Measurements from ENCODE around the gene SPEG. TPM values are rescaled to one million over a fixed set of nuclear protein-coding genes. Genes with fewer than 3 reads are reported as not detected.

SPEG gene
- total RNA-seq, 2 donors from 2014 or later = 2.9 to 3.6 TPM

GRCh38 chr2:219536967-219537366, 102.3 kb downstream of the SPEG start:
- Histone ChIP-seq H3K4me1 (peaks cover 20% of the 10 kb centered on the region), H3K9me3 (no peaks in the 10 kb centered on the region), H3K27ac (no peak overlapping the region), H3K27me3 (no peaks in the 10 kb centered on the region), H3K36me3 (replicated peaks in 1 of 2; ENCODE audit: insufficient read depth in 1 of 2, low read depth in 2 of 2) (peaks cover 0 to 18% of the 10 kb centered on the region in 2 donors), H3K4me3 (no peak overlapping the region)
- ATAC-seq (no peak), DNase-seq (no peak)
- TF ChIP-seq CTCF (IDR thresholded peaks at IDR 0.05) (no peak), POLR2A (IDR thresholded peaks at IDR 0.05) (no peak)
- WGBS, 2 donors = 32 to 58% methylated on average over 9 of the region's 9 CpGs
- intact Hi-C loops (cut with DNase I) = loop anchor here (5.0 kb wide), 1 partner anchor 100 kb away; no protein-coding TSS in a partner anchor

DNA sequence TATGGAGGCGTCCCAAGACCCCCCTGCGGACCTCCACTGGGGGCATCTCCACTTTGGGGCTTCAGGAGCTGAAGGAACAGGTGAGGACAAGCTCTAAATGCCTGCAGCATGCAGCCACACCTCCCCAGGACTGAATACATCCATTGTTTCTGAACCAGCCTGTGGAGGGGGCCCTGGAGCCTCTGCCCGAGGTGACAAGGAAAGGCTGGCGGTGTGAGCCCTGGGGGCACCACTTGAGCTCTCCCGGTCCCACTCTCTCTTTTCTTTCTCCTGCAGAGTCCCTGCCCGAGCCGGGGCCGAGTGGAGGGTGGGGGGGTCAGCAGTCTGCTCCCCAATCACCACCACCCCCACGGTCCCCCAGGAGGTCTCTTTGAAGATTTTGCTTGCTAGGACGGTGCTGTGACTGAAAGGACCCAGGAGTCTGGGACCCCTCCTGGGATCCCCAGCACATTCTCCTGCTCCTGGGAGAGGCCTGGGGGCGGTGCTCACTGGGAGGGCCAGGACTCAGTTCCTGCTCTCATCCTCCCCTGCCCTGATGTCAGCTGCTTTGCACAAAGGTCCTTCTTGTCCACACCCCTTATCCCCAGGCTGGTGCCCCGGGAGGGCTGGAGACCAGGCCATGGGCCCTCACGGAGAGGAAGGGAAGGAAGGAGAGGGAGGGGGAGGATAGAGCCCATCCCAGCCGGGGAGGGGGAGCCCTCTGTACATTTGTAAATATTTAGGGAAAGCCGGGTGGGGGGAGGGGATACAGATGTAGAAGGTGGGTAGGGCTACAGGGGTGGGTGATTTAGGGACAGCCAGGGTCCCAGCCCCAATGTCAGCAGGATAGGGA, 103.2 kb downstream of the SPEG start:
- Histone ChIP-seq H3K27ac (no peak overlapping the region), H3K4me3 (no peak overlapping the region), H3K9me3 (no peaks in the 10 kb centered on the region), H3K27me3 (no peaks in the 10 kb centered on the region), H3K36me3 (replicated peaks in 1 of 2; ENCODE audit: insufficient read depth in 1 of 2, low read depth in 2 of 2) (peaks cover 0 to 18% of the 10 kb centered on the region in 2 donors), H3K4me1 (peaks cover 28% of the 10 kb centered on the region)
- TF ChIP-seq CTCF (IDR thresholded peaks at IDR 0.05) (no peak), POLR2A (IDR thresholded peaks at IDR 0.05) (no peak)
- intact Hi-C loops (cut with DNase I) = loop anchor here (5.0 kb wide), 1 partner anchor 99 kb away; no protein-coding TSS in a partner anchor
- no peak for ATAC-seq
- 47 to 61% methylated on average over 13 to 15 of the region's 15 CpGs for WGBS, 2 donors
- no peak for DNase-seq

DNA sequence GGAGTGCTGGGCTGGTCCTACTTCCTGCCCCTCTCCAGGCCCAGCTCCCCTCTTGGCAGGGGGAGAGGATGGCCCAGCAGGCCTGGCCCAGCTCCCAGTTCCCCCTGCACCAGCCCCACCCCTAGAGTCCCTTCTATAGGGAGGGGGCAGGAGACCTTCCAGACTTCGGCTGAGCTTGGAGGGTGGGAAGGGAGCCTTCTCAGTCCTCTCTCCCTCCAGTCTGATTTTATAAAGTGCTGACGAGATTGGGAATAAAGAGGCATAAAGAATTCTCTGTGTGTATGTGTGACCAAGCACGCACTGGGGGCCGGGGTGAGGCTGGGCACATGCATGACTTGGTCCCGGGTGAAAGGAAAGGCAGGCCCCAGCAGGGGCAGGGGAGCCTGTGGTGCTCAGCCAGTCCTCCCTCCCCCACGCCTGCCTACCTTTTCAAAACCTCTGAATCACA, 103.9 kb downstream of the SPEG start:
- TF ChIP-seq POLR2A (IDR thresholded peaks at IDR 0.05) (no peak), CTCF (IDR thresholded peaks at IDR 0.05) (no peak)
- H3K27me3 ChIP-seq = no peaks in the 10 kb centered on the region
- 65 to 78% methylated on average over 4 to 6 of the region's 6 CpGs for WGBS, 2 donors
- peaks cover 0 to 18% of the 10 kb centered on the region in 2 donors for H3K36me3 ChIP-seq (replicated peaks in 1 of 2; ENCODE audit: insufficient read depth in 1 of 2, low read depth in 2 of 2)
- H3K4me3 ChIP-seq = no peak overlapping the region
- ATAC-seq (no peak), DNase-seq (no peak)
- H3K4me1 ChIP-seq = peaks cover 28% of the 10 kb centered on the region
- intact Hi-C loops (cut with DNase I) = loop anchor here (5.0 kb wide), 1 partner anchor 99 kb away; no protein-coding TSS in a partner anchor
- H3K9me3 ChIP-seq = no peaks in the 10 kb centered on the region
- no peak overlapping the region for H3K27ac ChIP-seq

DNA sequence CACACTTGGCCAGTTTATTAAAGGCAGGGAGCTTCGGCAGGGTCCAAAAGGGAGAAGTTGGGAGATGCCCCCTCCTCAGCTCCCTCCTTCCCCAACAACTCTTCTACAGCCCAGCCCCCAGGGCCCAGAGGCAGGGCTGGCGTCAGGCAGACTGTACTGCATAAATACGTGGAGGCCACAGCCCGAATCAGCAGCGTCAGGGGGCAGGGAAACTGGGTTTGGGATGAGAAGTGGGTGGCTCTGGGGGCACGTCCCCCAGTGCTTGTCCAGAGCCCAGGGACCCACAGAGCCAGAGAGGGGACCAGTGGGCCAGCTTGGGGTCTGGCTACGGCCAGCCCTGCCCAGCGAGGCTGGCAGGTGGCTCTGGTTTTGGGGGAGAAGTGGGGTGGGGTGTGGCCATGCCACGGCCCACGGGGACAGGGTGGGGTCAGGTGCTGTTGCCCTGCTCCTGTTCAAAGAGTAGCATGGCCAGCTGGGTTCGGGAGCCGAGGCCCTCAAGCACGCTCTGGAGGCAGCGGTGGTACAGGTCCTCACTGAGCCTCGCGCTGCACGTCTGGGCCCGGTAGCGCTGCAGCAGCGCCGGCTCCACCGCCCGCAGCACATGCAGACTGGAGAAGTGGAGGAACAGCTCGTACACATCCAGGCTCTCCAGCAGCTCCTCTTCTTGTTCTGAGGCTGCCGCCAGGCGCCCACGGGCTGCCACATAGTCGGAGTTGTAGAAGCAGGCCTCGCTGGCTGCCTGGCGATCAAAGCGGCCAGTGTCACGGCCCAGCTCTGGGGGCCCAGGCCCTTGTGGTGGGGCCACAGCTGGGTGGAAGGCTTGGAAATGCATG, 104.5 kb downstream of the SPEG start:
- ATAC-seq (no peak), DNase-seq (no peak)
- Histone ChIP-seq H3K36me3 (replicated peaks in 1 of 2; ENCODE audit: insufficient read depth in 1 of 2, low read depth in 2 of 2) (peaks cover 0 to 18% of the 10 kb centered on the region in 2 donors), H3K9me3 (no peaks in the 10 kb centered on the region), H3K27me3 (no peaks in the 10 kb centered on the region), H3K4me3 (no peak overlapping the region), H3K4me1 (peaks cover 29% of the 10 kb centered on the region), H3K27ac (no peak overlapping the region)
- WGBS, 2 donors = 81 to 85% methylated on average over 11 to 28 of the region's 32 CpGs
- TF ChIP-seq CTCF (IDR thresholded peaks at IDR 0.05) (no peak), POLR2A (IDR thresholded peaks at IDR 0.05) (no peak)
- intact Hi-C loops (cut with DNase I) = loop anchor here (5.0 kb wide), 1 partner anchor 98 kb away; no protein-coding TSS in a partner anchor

Measured in body of pancreas (tissue), 4 donors.